Suprapubic skin (tissue), 4 donors: ENCODE data around the gene CADM1. TPM values are rescaled to one million over a fixed set of nuclear protein-coding genes. Genes with fewer than 3 reads are reported as not detected.

Experiments used
- DNase-seq, 2 donors: peaks; one replicate each; pipeline ENCODE4 v3.0.0-alpha.2; 2019; ENCODE audit warnings: low spot score in 2 of 2
- H3K27ac ChIP-seq: fragments of 200-600 bp; sonication (generic); one replicate; pipeline ENCODE4 v1.5.1; 2019
- H3K27me3 ChIP-seq: fragments of 200-600 bp; sonication (generic); one replicate; pipeline ENCODE4 v1.5.1; 2019
- H3K36me3 ChIP-seq: fragments of 200-600 bp; sonication (generic); one replicate; pipeline ENCODE4 v1.5.1; 2019
- H3K4me1 ChIP-seq: fragments of 200-600 bp; sonication (generic); one replicate; pipeline ENCODE4 v1.5.1; 2019
- H3K4me3 ChIP-seq: fragments of 200-600 bp; sonication (generic); one replicate; pipeline ENCODE4 v1.5.1; 2019; ENCODE audit warnings: mild to moderate bottlenecking
- H3K9me3 ChIP-seq: fragments of 200-600 bp; sonication (generic); one replicate; pipeline ENCODE4 v1.5.1; 2019
- EP300 ChIP-seq: sonication (generic); formaldehyde crosslinking; IDR thresholded peaks from one replicate; pipeline ENCODE4 v1.6.1; 2017; ENCODE audit warnings: antibody characterized with exemption
- POLR2A ChIP-seq, 2 donors: fragments of 450-650 bp; IDR thresholded peaks; one replicate each; pipeline ENCODE4 v1.6.1; 2017; ENCODE audit warnings: antibody characterized with exemption in 2 of 2, mild to moderate bottlenecking in 2 of 2, moderate library complexity in 2 of 2
- POLR2AphosphoS5 ChIP-seq, 3 donors: sonication (generic); formaldehyde crosslinking; IDR thresholded peaks; one replicate each; pipeline ENCODE4 v1.6.1; 2017; ENCODE audit warnings: antibody characterized with exemption in 3 of 3
- WGBS: methylation state at CpG from one replicate; pipeline ENCODE4 v1.1.5; 2018; 5-methylcytosine and 5-hydroxymethylcytosine counted together
- total RNA-seq, 4 donors: library from RNA; depleted of rRNA; stranded (reverse); fragments of >200 nt; gene quantifications; one replicate each; pipeline ENCODE4 v1.1.0, GENCODE V29; 2016
- TF ChIP-seq, protein P1 (sequence below), 2 donors: fragments of 200-600 bp in 1 of 2; fragments of 450-650 bp in 1 of 2; sonication (generic) in 1 of 2; IDR thresholded peaks; one replicate each; pipeline ENCODE4 v1.5.1; 2016 to 2019; ENCODE audit warnings: antibody characterized with exemption in 2 of 2, mild to moderate bottlenecking in 1 of 2, moderate library complexity in 1 of 2

The CADM1 gene
- total RNA-seq, 4 donors from 2014 or later, result 13.3 to 26.2 (median 15.3) TPM

DNA sequence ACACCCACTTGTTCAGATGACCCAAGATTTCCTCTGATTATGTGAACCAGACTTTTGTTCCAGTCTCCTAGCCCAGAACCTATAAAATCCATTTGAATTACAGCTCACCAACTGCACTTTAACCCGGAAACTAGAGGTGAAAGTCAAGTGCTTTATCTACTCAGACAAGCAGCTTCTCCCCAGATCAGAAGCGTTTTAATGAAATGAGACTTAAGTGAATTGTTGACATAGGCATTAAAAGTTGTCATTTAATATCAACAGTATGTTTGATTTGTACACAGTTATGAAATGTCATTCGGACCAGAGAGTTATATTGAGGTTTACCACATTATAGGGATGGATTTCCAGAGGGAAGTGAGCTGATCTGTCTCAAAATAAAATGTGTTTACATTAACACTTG, 52.0 kb downstream of the CADM1 start:
- H3K27ac ChIP-seq, result no peak overlapping the region
- 59% methylated on average over 3 of the region's 3 CpGs for WGBS
- TF ChIP-seq POLR2A (IDR thresholded peaks at IDR 0.05) (no peak), EP300 (no peak), POLR2AphosphoS5 (IDR thresholded peaks at IDR 0.05) (no peak)
- TF ChIP-seq, protein P1, sequence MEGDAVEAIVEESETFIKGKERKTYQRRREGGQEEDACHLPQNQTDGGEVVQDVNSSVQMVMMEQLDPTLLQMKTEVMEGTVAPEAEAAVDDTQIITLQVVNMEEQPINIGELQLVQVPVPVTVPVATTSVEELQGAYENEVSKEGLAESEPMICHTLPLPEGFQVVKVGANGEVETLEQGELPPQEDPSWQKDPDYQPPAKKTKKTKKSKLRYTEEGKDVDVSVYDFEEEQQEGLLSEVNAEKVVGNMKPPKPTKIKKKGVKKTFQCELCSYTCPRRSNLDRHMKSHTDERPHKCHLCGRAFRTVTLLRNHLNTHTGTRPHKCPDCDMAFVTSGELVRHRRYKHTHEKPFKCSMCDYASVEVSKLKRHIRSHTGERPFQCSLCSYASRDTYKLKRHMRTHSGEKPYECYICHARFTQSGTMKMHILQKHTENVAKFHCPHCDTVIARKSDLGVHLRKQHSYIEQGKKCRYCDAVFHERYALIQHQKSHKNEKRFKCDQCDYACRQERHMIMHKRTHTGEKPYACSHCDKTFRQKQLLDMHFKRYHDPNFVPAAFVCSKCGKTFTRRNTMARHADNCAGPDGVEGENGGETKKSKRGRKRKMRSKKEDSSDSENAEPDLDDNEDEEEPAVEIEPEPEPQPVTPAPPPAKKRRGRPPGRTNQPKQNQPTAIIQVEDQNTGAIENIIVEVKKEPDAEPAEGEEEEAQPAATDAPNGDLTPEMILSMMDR (IDR thresholded peaks at IDR 0.05), result no peak

DNA sequence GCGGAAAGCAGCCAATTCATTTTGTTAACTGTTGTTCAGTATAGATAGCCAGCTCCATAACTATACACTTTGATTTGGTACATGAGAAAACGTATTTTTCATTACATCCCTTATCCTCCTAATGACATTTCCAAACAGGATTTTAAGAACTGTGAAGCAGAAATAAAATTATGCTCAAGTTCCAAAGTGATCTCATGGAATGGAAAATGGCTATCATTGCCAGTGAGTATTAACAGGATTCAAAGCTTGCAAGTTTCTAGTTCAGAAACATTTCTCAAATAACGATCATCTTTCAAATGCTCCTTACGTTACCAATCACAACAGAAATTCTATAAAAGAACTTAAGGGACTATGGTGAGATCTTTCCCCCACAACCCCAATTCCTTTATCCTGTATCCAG, 53.7 kb downstream of the CADM1 start:
- Histone ChIP-seq H3K4me3 (no peak overlapping the region), H3K9me3 (peaks cover 6% of the 10 kb centered on the region), H3K27me3 (no peaks in the 10 kb centered on the region), H3K36me3 (no peaks in the 10 kb centered on the region), H3K4me1 (no peaks in the 10 kb centered on the region), H3K27ac (no peak overlapping the region)
- DNase-seq, result no peak
- no peak for TF ChIP-seq EP300
- TF ChIP-seq POLR2A (IDR thresholded peaks at IDR 0.05), result no peak
- no peak for TF ChIP-seq POLR2AphosphoS5 (IDR thresholded peaks at IDR 0.05)
- TF ChIP-seq, protein P1 (IDR thresholded peaks at IDR 0.05), result no peak
- WGBS, result 74% methylated on average over 4 of the region's 4 CpGs

More for the DNA sequence above, 52.0 kb downstream of the CADM1 start:
- Histone ChIP-seq H3K27me3 (no peaks in the 10 kb centered on the region), H3K4me1 (no peaks in the 10 kb centered on the region), H3K9me3 (peaks cover 5% of the 10 kb centered on the region), H3K36me3 (no peaks in the 10 kb centered on the region), H3K4me3 (no peak overlapping the region)
- DNase-seq, result no peak

DNA sequence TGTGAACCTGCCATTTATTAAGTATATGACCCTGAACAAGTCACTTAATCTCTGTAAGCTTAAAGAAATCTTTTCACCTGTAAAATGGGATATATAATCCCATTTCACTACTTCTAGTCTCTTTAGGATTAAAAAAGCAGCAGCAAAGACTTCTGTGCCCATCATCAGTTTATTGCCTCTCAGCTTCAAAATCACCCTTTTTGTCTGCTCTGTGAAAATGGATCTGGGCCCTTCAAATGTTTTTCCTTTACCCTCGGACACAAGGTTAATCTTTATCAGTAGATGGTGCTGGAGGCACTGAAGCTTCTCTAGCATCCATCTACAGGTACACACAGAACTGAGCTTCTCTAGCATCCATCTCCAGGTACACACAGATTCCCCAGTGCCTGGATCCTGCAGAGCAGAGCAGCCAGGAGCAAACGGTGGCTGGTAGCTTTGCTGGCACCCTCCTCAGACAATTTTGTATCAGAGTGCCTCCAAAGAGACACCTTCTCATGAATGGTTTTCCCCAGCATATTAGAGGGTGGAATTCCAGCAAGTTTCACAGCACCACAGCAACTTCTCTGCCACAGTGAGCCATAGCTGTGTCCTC, 56.8 kb downstream of the CADM1 start:
- Histone ChIP-seq H3K4me3 (no peak overlapping the region), H3K27me3 (no peaks in the 10 kb centered on the region), H3K9me3 (peaks cover 6% of the 10 kb centered on the region), H3K27ac (no peak overlapping the region), H3K4me1 (no peaks in the 10 kb centered on the region), H3K36me3 (no peaks in the 10 kb centered on the region)
- WGBS, result 94% methylated on average over 2 of the region's 2 CpGs
- no peak for DNase-seq
- TF ChIP-seq POLR2AphosphoS5 (IDR thresholded peaks at IDR 0.05) (no peak), POLR2A (IDR thresholded peaks at IDR 0.05) (no peak), EP300 (no peak)
- TF ChIP-seq, protein P1 (IDR thresholded peaks at IDR 0.05), result no peak

DNA sequence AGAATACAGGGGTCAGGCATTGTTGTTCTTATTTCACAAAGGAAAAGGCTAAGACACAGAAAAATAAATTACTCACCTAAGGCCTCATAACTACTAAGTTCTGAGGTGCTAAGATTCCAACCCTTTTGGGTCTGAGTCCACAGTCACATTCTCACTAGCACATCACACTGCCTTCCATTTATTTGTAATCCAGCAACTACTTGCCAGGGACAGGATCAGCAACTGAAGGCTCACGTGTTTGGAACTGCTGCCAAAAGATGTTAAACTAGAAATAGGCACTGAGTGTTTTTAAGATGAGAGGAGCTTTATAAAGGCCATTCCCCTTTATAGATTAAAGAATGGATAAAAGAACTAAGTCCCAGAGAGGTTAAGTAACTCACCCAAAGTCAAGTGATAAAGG, 58.0 kb downstream of the CADM1 start:
- Histone ChIP-seq H3K36me3 (no peaks in the 10 kb centered on the region), H3K27ac (no peak overlapping the region), H3K4me1 (no peaks in the 10 kb centered on the region), H3K9me3 (peaks cover 6% of the 10 kb centered on the region), H3K27me3 (no peaks in the 10 kb centered on the region), H3K4me3 (no peak overlapping the region)
- 29% methylated on average over 1 of the region's 1 CpG for WGBS
- no peak for TF ChIP-seq POLR2A (IDR thresholded peaks at IDR 0.05)
- no peak for TF ChIP-seq POLR2AphosphoS5 (IDR thresholded peaks at IDR 0.05)
- TF ChIP-seq, protein P1 (IDR thresholded peaks at IDR 0.05), result no peak
- TF ChIP-seq EP300, result no peak
- no peak for DNase-seq

DNA sequence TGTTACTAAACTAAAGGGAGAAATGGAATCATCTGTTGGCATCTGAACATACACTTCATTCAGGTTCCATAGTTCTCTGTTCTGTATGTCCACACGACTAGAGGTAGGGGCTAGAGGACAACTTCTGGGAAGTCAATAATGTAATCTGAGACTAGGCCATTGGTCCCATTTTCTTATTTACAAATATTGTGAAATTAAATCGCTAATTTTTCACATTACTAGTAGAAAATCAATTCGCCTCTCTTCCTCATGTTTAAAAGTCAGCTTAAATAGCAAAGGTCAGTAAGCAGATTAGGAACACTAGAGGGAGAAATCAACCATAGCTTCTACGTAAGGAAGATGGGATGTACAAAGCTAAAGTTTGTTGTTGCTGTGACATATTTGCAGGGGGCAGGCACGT, 59.7 kb downstream of the CADM1 start:
- no peak for DNase-seq
- H3K27ac ChIP-seq, result no peak overlapping the region
- 81% methylated on average over 5 of the region's 5 CpGs for WGBS
- H3K9me3 ChIP-seq, result peaks cover 6% of the 10 kb centered on the region
- H3K27me3 ChIP-seq, result no peaks in the 10 kb centered on the region
- no peaks in the 10 kb centered on the region for H3K4me1 ChIP-seq
- H3K4me3 ChIP-seq, result no peak overlapping the region
- TF ChIP-seq, protein P1 (IDR thresholded peaks at IDR 0.05), result no peak
- no peak for TF ChIP-seq POLR2AphosphoS5 (IDR thresholded peaks at IDR 0.05)
- TF ChIP-seq EP300, result no peak
- no peak for TF ChIP-seq POLR2A (IDR thresholded peaks at IDR 0.05)
- no peaks in the 10 kb centered on the region for H3K36me3 ChIP-seq
